D721Med (cell line): ENCODE data around the gene POLN.

Experiments
- DNase-seq: peaks from one replicate; pipeline ENCODE4 v3.0.0; 2011; ENCODE audit warnings: low spot score; ENCODE audit not compliant: insufficient read length
- FAIRE-seq: peaks from 2 replicates; lab custom pipeline; 2011; peaks lifted over from hg19 to GRCh38; lab: Jason Lieb, UNC
- CTCF ChIP-seq: IDR thresholded peaks from 2 replicates; pipeline ENCODE4 v1.5.1; 2012; ENCODE audit warnings: mild to moderate bottlenecking, control low read depth; ENCODE audit not compliant: insufficient read depth; ENCODE audit errors: missing control alignments

The POLN gene

GRCh38 chr4:2080429-2081300, 161.3 kb downstream of the POLN start:
- no peak for TF ChIP-seq CTCF
- FAIRE-seq = no peak
- no peak for DNase-seq

- no peak for DNase-seq
- FAIRE-seq = no peak
- no peak for TF ChIP-seq CTCF
Observed at GRCh38 chr4:2079926-2080325, 162.0 kb downstream of the POLN start.

GRCh38 chr4:2079006-2079405, 162.9 kb downstream of the POLN start:
- FAIRE-seq (no peak), DNase-seq (no peak)
- TF ChIP-seq CTCF = no peak

- FAIRE-seq (no peak), DNase-seq (no peak)
- TF ChIP-seq CTCF = no peak
Observed at GRCh38 chr4:2078584-2078983, 163.3 kb downstream of the POLN start.

GRCh38 chr4:2077537-2078460, 164.1 kb downstream of the POLN start:
- DNase-seq = no peak
- TF ChIP-seq CTCF = no peak
- FAIRE-seq = no peak

- DNase-seq (no peak), FAIRE-seq (no peak)
- no peak for TF ChIP-seq CTCF
Observed at GRCh38 chr4:2076908-2077536, 164.9 kb downstream of the POLN start.
